PC-9 (cell line): ENCODE results near the gene SCAPER.

Source experiments
- CTCF ChIP-seq: fragments of 200-600 bp; sonication (generic); conservative IDR thresholded peaks from 2 replicates; pipeline ENCODE4 v1.6.1; 2017; ENCODE audit warnings: mixed run types, antibody characterized with exemption, mild to moderate bottlenecking, moderate library complexity
- EZH2 ChIP-seq: fragments of 200-600 bp; sonication (generic); IDR thresholded peaks from 2 replicates; pipeline ENCODE4 v1.8.0; 2017; ENCODE audit warnings: antibody characterized with exemption, low read depth

GRCh38 chr15:76553564-76553963 lies 351.6 kb downstream of the SCAPER start:
- TF ChIP-seq CTCF (no peak), EZH2 (no peak)
